Gastrocnemius medialis (tissue), 4 donors: Measurements from ENCODE around the gene SHLD1.

Experiments used
- CTCF ChIP-seq, 5 experiments: fragments of 450-650 bp in 3 of 5; fragments of 200-600 bp in 2 of 5; sonication (generic) in 2 of 5; IDR thresholded peaks in 4 of 5; conservative IDR thresholded peaks in 1 of 5; 1 replicate in 4 of 5; 2 replicates in 1 of 5; pipeline ENCODE4 v1.5.1; 2016 to 2019; ENCODE audit warnings: antibody characterized with exemption in 5 of 5, mild to moderate bottlenecking in 3 of 5, moderate library complexity in 3 of 5
- POLR2A ChIP-seq, 2 donors: fragments of 450-650 bp; IDR thresholded peaks; one replicate each; pipeline ENCODE4 v1.6.1; 2017; ENCODE audit warnings: antibody characterized with exemption in 2 of 2, mild to moderate bottlenecking in 2 of 2, moderate library complexity in 2 of 2

- TF ChIP-seq CTCF (IDR thresholded peaks at IDR 0.05 in 4 of 5, conservative IDR thresholded peaks at IDR 0.05 in 1 of 5) = no peak
- TF ChIP-seq POLR2A (IDR thresholded peaks at IDR 0.05) = no peak
These were observed 79.1 kb downstream of the SHLD1 start for GRCh38 chr20:5829241-5829809.
